ENCODE results near the gene ZNF524. TPM values are rescaled to one million over a fixed set of nuclear protein-coding genes. Genes with fewer than 3 reads are reported as not detected.

The ZNF524 gene
- total and polyA plus RNA-seq, 7 experiments from 2014 or later: 13.3 to 50.5 (median 29.4) TPM

DNA sequence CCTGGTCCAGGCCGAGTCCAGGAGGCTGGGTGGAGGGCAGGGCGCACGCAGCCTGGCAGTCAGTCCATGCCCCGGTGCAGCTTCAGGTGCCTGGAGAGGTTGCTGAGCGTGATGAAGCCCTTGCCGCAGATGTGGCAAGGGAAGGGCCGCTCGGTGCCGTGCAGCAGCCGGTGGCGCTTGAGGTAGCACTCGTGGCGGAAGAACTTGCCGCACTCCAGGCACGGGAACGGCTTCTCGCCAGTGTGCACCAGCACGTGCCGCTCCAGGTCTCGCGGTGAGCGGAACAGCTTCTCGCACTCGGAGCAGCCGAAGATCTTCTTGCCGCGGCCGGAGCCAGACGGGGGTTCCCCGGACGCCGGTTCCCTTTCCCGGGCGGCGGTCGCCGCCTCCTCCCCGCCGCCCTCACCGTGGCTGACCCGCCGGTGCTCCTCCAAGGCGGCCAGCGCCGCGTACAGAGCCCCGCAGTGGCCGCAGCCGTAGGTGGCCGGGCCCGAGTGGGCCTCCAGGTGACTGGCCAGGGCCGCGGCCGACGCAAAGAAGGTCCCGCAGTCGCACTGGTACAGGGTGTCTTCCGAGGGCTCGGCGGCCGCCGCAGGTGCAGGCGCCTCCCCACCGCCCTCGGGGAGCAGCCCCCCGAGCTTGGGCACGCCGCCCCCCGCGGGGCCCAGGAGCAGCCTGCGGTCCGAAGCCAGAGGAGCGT lies 7.5 kb upstream of the ZNF524 start:
- peaks cover under 1 to 18% (median 4%) of the 10 kb centered on the region in 7 donors for H3K4me1 Mint-ChIP-seq
- H3K27me3 Mint-ChIP-seq: no peaks in the 10 kb centered on the region
- no peak overlapping the region for H3K4me3 ChIP-seq (ENCODE audit: low read length)
- DNase-seq (no peak), ATAC-seq (no peak)
- H3K4me3 Mint-ChIP-seq: no peak overlapping the region
- H3K36me3 Mint-ChIP-seq: peaks cover 14 to 37% (median 23%) of the 10 kb centered on the region in 5 donors
- H3K9me3 Mint-ChIP-seq: peaks cover 0 to 3% (median 0%) of the 10 kb centered on the region in 11 donors
- H3K27me3 ChIP-seq (ENCODE audit: control insufficient read depth in 2 of 2, insufficient read depth in 2 of 2, low read length in 2 of 2): no peaks in the 10 kb centered on the region
- peaks cover 3 to 6% of the 10 kb centered on the region in 2 donors for H3K4me1 ChIP-seq (ENCODE audit: control insufficient read depth in 2 of 2, insufficient read depth in 2 of 2, low read length in 2 of 2)
- ChIA-PET CTCF (no interaction called here), POLR2A (interaction anchor here (1.3 kb wide), 1 partner anchor 33 kb away, joined by 3 read pairs; no protein-coding TSS in a partner anchor)
- H3K27ac ChIP-seq (ENCODE audit: low read depth, low read length): no peak overlapping the region
- no peak overlapping the region for H3K27ac Mint-ChIP-seq
- intact Hi-C loops (cut with micrococcal nuclease): no loop called here
- peaks cover 0 to 43% (median 0%) of the 10 kb centered on the region in 3 experiments for H3K36me3 ChIP-seq (ENCODE audit: control insufficient read depth in 2 of 3, insufficient read depth in 3 of 3, low read length in 3 of 3)
- no peaks in the 10 kb centered on the region for H3K9me3 ChIP-seq (ENCODE audit: control insufficient read depth in 2 of 3, low read length in 3 of 3)

DNA sequence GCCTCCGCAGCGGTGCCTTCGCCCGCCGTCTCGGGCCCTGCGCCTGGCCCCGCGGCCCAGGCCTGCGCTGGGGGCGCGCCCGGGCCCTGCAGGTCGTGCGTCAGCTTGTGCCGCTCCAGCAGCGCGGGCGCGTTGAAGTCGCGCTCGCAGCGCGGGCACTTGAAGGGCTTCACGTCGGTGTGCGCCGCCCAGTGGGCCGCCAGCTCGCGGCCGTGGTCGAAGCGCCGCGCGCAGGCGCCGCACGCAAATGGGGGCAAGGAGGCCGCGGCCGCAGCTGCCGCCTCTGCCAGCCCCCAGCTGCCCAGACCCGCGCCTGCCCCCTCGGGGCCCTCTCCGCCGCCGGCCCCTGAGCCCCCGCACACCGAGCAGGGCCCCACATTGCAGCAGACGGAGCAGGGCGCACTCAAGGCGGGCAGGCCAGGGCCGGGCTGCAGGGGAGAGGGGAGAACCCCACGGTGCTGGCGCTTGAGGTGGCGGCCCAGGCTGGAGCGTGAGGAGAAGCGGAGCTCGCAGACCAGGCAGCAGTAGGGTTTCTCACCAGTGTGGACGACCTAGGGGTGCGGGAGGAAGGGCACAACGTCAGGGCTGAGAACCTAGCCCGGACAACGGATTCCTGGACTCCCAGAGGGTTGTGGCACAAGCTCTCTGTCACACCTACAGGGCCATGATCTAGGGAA lies 6.9 kb upstream of the ZNF524 start:
- DNase-seq (no peak), ATAC-seq (no peak)
- H3K27me3 Mint-ChIP-seq: no peaks in the 10 kb centered on the region
- H3K4me3 ChIP-seq (ENCODE audit: low read length): no peak overlapping the region
- H3K36me3 ChIP-seq (ENCODE audit: control insufficient read depth in 2 of 3, insufficient read depth in 3 of 3, low read length in 3 of 3): peaks cover 0 to 49% (median 0%) of the 10 kb centered on the region in 3 experiments
- CTCF ChIA-PET: no interaction called here
- H3K4me3 Mint-ChIP-seq: no peak overlapping the region
- peaks cover 0 to 14% (median 5%) of the 10 kb centered on the region in 7 donors for H3K4me1 Mint-ChIP-seq
- peaks cover 0 to 3% (median 0%) of the 10 kb centered on the region in 11 donors for H3K9me3 Mint-ChIP-seq
- H3K4me1 ChIP-seq (ENCODE audit: control insufficient read depth in 2 of 2, insufficient read depth in 2 of 2, low read length in 2 of 2): peaks cover 1 to 2% of the 10 kb centered on the region in 2 donors
- intact Hi-C loops (cut with micrococcal nuclease): no loop called here
- H3K27me3 ChIP-seq (ENCODE audit: control insufficient read depth in 2 of 2, insufficient read depth in 2 of 2, low read length in 2 of 2): no peaks in the 10 kb centered on the region
- H3K27ac Mint-ChIP-seq: no peak overlapping the region
- H3K27ac ChIP-seq (ENCODE audit: low read depth, low read length): no peak overlapping the region
- H3K9me3 ChIP-seq (ENCODE audit: control insufficient read depth in 2 of 3, low read length in 3 of 3): no peaks in the 10 kb centered on the region
- H3K36me3 Mint-ChIP-seq: peaks cover 14 to 37% (median 25%) of the 10 kb centered on the region in 5 donors
- POLR2A ChIA-PET: interaction anchor here (1.3 kb wide), 1 partner anchor 33 kb away, joined by 3 read pairs; no protein-coding TSS in a partner anchor

DNA sequence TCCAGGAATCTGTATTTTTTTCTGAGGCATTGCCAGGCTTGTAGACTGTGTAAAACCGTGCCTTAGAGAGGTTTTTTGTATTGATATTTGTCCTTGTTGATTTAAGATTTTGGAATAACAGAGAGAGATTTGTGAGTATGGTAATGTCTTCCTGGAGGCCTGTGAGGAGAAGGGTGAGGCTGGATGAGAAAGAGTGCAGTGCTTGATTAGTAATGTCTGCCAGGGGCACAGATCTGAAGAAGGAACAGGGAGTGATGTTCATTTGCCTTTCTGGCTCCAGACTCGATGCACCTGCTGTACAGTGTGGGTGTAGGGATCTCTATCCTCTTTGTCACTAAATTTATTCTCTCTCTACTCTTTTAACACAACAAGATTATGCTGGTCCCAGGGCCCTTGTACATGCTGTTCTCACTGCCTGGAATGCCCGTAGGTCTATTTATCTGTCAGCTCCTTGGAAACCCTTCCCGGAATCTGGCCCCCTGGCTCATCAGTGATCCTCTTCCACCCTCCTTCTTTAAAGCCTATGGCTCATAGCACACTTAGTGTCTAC lies 5.0 kb upstream of the ZNF524 start:
- Histone ChIP-seq H3K9me3 (ENCODE audit: control insufficient read depth in 2 of 3, low read length in 3 of 3) (no peaks in the 10 kb centered on the region), H3K27ac (ENCODE audit: low read depth, low read length) (no peak overlapping the region), H3K4me3 (ENCODE audit: low read length) (no peak overlapping the region), H3K4me1 (ENCODE audit: control insufficient read depth in 2 of 2, insufficient read depth in 2 of 2, low read length in 2 of 2) (peaks cover 0 to 6% of the 10 kb centered on the region in 2 donors), H3K36me3 (ENCODE audit: control insufficient read depth in 2 of 3, insufficient read depth in 3 of 3, low read length in 3 of 3) (peaks cover 0 to 56% (median 0%) of the 10 kb centered on the region in 3 experiments), H3K27me3 (ENCODE audit: control insufficient read depth in 2 of 2, insufficient read depth in 2 of 2, low read length in 2 of 2) (no peaks in the 10 kb centered on the region)
- Mint-ChIP-seq H3K4me3 (no peak overlapping the region), H3K4me1 (peaks cover 6 to 13% (median 9%) of the 10 kb centered on the region in 7 donors), H3K27me3 (no peaks in the 10 kb centered on the region), H3K9me3 (peaks cover 0 to 6% (median 0%) of the 10 kb centered on the region in 11 donors), H3K27ac (peak overlapping the region in 3 of 9 donors; percentile 2 to 38 (median 4)), H3K36me3 (peaks cover 14 to 37% (median 29%) of the 10 kb centered on the region in 5 donors)
- ATAC-seq (no peak), DNase-seq (no peak)
- intact Hi-C loops (cut with micrococcal nuclease): no loop called here
- POLR2A ChIA-PET: interaction anchor here (0.6 to 2.3 kb wide), 2 partner anchors 12 to 119 kb away, joined by 3 to 8 read pairs; partner anchors contain the start of gene ZNF628
- CTCF ChIA-PET: no interaction called here

GRCh38 chr19:55596304-55596703 lies 3.8 kb upstream of the ZNF524 start:
- Histone ChIP-seq H3K9me3 (ENCODE audit: control insufficient read depth in 2 of 3, low read length in 3 of 3) (no peaks in the 10 kb centered on the region), H3K27me3 (ENCODE audit: control insufficient read depth in 2 of 2, insufficient read depth in 2 of 2, low read length in 2 of 2) (no peaks in the 10 kb centered on the region), H3K4me1 (ENCODE audit: control insufficient read depth in 2 of 2, insufficient read depth in 2 of 2, low read length in 2 of 2) (peaks cover 0 to 12% of the 10 kb centered on the region in 2 donors), H3K4me3 (ENCODE audit: low read length) (no peak overlapping the region), H3K27ac (ENCODE audit: low read depth, low read length) (no peak overlapping the region), H3K36me3 (ENCODE audit: control insufficient read depth in 2 of 3, insufficient read depth in 3 of 3, low read length in 3 of 3) (peaks cover 0 to 56% (median 0%) of the 10 kb centered on the region in 3 experiments)
- H3K36me3 Mint-ChIP-seq: peaks cover 14 to 35% (median 29%) of the 10 kb centered on the region in 5 donors
- ATAC-seq: no peak
- H3K27ac Mint-ChIP-seq: peak overlapping the region in 2 of 9 donors; percentile 5 to 6
- peaks cover 0 to 7% (median 0%) of the 10 kb centered on the region in 11 donors for H3K9me3 Mint-ChIP-seq
- H3K4me3 Mint-ChIP-seq: no peak overlapping the region
- ChIA-PET POLR2A (interaction anchor here (2.3 kb wide), 1 partner anchor 10 kb away, joined by 8 read pairs; no protein-coding TSS in a partner anchor), CTCF (no interaction called here)
- intact Hi-C loops (cut with micrococcal nuclease): no loop called here
- no peak for DNase-seq
- H3K4me1 Mint-ChIP-seq: peaks cover 12 to 18% (median 13%) of the 10 kb centered on the region in 7 donors
- no peaks in the 10 kb centered on the region for H3K27me3 Mint-ChIP-seq

DNA sequence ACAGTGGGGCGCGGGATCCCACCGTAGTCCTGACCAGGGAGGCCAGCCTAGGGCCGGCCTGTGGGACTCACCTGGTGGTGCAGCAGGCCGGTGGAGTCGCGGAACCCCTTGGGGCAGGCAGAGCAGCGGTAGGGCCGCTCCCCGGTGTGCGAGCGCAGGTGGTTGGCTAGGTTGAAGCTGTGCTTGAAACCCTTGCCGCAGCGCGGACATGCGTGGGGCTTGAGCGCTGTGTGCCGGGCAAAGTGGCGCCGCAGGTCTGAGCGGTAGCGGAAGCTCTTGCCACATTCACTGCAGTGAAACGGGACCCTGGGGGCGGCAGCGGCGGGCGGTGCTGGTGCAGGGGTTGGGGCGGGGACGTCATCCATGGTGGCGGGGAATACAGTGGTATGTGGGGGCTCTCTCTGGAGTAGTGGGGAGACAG lies 2.6 kb upstream of the ZNF524 start:
- no peaks in the 10 kb centered on the region for H3K27me3 ChIP-seq (ENCODE audit: control insufficient read depth in 2 of 2, insufficient read depth in 2 of 2, low read length in 2 of 2)
- Mint-ChIP-seq H3K36me3 (peaks cover 14 to 31% (median 29%) of the 10 kb centered on the region in 5 donors), H3K27ac (peak overlapping the region in 1 of 9 donors; percentile 97), H3K4me3 (no peak overlapping the region), H3K4me1 (peaks cover 13 to 24% (median 18%) of the 10 kb centered on the region in 7 donors), H3K27me3 (no peaks in the 10 kb centered on the region), H3K9me3 (peaks cover 0 to 7% (median 0%) of the 10 kb centered on the region in 11 donors)
- H3K36me3 ChIP-seq (ENCODE audit: control insufficient read depth in 2 of 3, insufficient read depth in 3 of 3, low read length in 3 of 3): peaks cover 0 to 50% (median 0%) of the 10 kb centered on the region in 3 experiments
- ATAC-seq (no peak), DNase-seq (no peak)
- H3K4me1 ChIP-seq (ENCODE audit: control insufficient read depth in 2 of 2, insufficient read depth in 2 of 2, low read length in 2 of 2): peaks cover 0 to 12% of the 10 kb centered on the region in 2 donors
- POLR2A ChIA-PET: interaction anchor here (2.3 to 3.4 kb wide), 2 partner anchors 9 to 11 kb away, joined by 8 to 44 read pairs; no protein-coding TSS in a partner anchor
- intact Hi-C loops (cut with micrococcal nuclease): no loop called here
- no peak overlapping the region for H3K4me3 ChIP-seq (ENCODE audit: low read length)
- no peak overlapping the region for H3K27ac ChIP-seq (ENCODE audit: low read depth, low read length)
- no peaks in the 10 kb centered on the region for H3K9me3 ChIP-seq (ENCODE audit: control insufficient read depth in 2 of 3, low read length in 3 of 3)
- CTCF ChIA-PET: no interaction called here

GRCh38 chr19:55598034-55598433 lies 2.1 kb upstream of the ZNF524 start:
- Histone ChIP-seq H3K4me3 (ENCODE audit: low read length) (no peak overlapping the region), H3K27ac (ENCODE audit: low read depth, low read length) (no peak overlapping the region), H3K9me3 (ENCODE audit: control insufficient read depth in 2 of 3, low read length in 3 of 3) (no peaks in the 10 kb centered on the region), H3K36me3 (ENCODE audit: control insufficient read depth in 2 of 3, insufficient read depth in 3 of 3, low read length in 3 of 3) (peaks cover 0 to 50% (median 0%) of the 10 kb centered on the region in 3 experiments), H3K4me1 (ENCODE audit: control insufficient read depth in 2 of 2, insufficient read depth in 2 of 2, low read length in 2 of 2) (peaks cover 0 to 12% of the 10 kb centered on the region in 2 donors), H3K27me3 (ENCODE audit: control insufficient read depth in 2 of 2, insufficient read depth in 2 of 2, low read length in 2 of 2) (no peaks in the 10 kb centered on the region)
- ATAC-seq: no peak
- Mint-ChIP-seq H3K9me3 (peaks cover 0 to 7% (median 0%) of the 10 kb centered on the region in 11 donors), H3K27ac (peak overlapping the region in 6 of 9 donors; percentile 14 to 100 (median 93)), H3K4me3 (peak overlapping the region in 2 of 10 donors; percentile 21 to 99), H3K27me3 (no peaks in the 10 kb centered on the region), H3K36me3 (peaks cover 14 to 31% (median 29%) of the 10 kb centered on the region in 5 donors), H3K4me1 (peaks cover 13 to 24% (median 18%) of the 10 kb centered on the region in 7 donors)
- intact Hi-C loops (cut with micrococcal nuclease): no loop called here
- ChIA-PET POLR2A (interaction anchor here (0.7 to 3.4 kb wide), 4 partner anchors 11 to 121 kb away, joined by 3 to 44 read pairs (median 18); partner anchors contain the start of genes ZNF579 and ZNF628), CTCF (no interaction called here)
- DNase-seq: no peak

Data from naive thymus-derived CD4-positive, alpha-beta T cell (primary cell).